HG02642 (cell line): ENCODE data around the gene AGXT.

Source experiments
- ATAC-seq: cut with Tn5 transposase; IDR thresholded peaks from one replicate; pipeline ENCODE4 v1.9.1; 2021; ENCODE audit warnings: mild to moderate bottlenecking; ENCODE audit not compliant: unreplicated experiment, poor library complexity

Gene AGXT

GRCh38 chr2:240896394-240896793 is 27.8 kb downstream of the AGXT start:
- no peak for ATAC-seq

- ATAC-seq = no peak
These were observed 28.5 kb downstream of the AGXT start for GRCh38 chr2:240896871-240897692.

- no peak for ATAC-seq
These were observed 29.6 kb downstream of the AGXT start for GRCh38 chr2:240898108-240898730.

GRCh38 chr2:240898731-240899467 is 30.3 kb downstream of the AGXT start:
- no peak for ATAC-seq

- ATAC-seq = no peak
These were observed 30.8 kb downstream of the AGXT start for GRCh38 chr2:240899468-240899865.

DNA sequence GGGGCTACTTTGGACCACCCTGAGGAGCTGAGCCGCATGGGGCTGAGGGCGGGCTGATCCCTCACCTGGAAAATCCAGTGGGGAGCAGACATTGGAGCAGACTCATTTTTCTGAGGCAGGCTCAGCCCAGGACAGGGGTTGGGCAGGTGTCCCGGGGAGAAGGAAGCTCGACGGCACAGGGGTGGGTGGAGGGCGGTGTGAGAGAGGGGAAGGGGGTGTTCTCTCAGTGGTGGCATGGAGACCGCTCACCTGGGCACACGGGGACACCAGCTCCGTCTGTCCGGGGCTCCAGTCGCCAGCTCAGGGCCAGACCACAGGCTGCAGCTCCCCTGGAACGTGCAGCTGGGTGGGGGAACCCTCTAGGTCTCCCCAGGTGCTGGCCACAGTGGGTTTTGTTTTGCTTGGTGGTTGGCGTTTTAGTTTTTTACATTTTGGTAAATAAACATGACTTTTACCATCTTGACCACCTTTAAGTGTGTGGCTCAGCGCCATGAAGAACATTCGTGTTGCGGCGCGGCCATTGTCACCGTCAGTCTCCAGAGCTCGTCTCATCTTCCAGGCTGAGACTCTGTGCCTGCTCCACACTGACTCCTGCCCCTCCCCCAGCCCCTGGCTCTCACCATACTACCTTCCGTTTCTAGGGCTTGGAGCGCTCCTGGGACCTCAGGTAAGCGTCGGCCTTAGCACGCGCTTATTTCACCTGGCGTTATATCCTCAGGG is 31.7 kb downstream of the AGXT start:
- ATAC-seq = no peak

- ATAC-seq = no peak
These were observed 33.5 kb downstream of the AGXT start for GRCh38 chr2:240901986-240902614.

GRCh38 chr2:240902615-240903041 is 34.0 kb downstream of the AGXT start:
- no peak for ATAC-seq

DNA sequence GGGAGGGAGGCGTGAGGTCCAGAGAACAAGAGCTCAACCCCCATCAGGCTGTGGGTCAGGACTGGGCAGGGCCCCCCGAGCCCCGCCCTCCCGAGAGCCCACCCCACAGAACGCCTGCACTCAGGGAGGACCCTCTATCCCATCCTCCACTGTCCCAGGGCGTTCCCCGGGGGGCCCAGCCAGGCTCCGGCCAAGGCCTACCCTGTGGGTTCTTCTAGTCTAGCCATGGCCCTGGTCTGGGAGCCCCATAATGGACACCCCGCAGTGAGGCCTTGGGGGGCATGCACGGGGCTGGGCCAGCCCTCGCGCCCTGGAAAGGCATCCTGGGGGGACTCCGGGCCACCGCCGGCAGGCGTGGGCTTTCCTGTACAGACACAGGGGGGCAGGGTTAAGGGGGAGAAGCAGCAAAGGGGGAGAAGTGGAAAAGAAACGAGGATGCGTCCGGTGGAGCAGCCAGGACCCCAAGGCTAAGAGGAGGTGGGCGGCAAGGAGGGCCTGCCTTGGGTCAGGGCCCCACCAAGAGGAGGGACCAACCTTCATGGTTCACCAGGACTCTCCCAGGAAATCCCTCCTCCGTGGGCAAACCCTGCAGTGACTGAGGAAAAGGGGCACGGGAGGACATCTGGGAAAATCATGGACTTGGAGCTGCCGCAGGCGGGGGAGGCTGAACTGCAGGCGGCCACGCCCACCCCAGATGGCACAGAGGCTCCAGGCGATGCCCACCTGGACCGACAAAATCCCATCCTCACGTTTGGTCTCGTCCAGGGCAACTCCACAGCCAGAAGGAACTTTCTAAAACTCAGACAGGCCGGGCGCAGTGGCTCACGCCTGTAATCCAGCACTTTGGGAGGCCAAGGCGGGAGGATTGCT is 34.8 kb downstream of the AGXT start:
- no peak for ATAC-seq

DNA sequence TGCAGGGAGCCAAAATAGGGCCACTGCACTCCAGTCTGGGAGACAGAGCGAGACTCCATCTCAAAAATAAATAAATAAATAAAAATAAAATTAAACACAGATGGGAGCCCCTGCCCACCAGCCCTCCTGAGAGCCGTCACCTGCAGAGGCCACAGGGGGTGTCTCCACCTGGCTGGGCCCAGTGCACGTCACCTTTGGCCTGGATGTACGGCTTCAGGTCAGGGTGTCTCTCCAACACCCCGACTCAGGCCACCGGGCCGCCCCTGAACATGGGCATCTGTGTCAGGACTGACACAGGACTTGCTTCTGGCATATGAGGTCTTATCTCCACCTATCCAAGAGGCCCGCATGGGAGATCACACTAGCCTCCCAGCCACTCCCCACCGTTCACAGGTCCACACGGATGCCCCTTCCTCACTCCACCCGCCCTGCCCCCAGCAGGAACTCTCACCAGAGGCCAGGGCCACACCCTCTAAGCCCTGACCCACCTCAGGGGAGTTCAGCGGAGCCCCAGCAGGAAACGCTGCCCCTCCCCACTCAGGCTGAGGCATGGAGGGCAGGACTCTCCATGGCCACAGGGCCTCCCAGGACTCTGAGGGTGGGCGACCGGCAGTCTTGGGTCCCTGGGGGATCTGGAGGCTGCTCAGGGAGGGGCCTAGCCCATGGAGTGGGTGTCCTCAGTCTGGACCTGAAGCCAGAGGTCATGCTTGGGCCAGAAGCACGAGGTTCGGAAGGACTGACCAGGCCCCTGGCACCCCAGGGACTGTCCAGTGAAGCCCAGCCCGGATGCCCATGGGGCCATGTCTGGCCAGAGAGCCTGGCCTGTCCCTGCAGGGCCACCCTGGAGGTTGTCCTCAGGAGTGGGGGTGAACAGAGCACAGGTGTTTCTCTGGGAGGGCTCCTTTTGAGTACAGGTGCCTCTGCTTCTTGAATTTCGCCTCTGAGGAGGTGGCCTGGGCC is 35.9 kb downstream of the AGXT start:
- ATAC-seq = no peak

DNA sequence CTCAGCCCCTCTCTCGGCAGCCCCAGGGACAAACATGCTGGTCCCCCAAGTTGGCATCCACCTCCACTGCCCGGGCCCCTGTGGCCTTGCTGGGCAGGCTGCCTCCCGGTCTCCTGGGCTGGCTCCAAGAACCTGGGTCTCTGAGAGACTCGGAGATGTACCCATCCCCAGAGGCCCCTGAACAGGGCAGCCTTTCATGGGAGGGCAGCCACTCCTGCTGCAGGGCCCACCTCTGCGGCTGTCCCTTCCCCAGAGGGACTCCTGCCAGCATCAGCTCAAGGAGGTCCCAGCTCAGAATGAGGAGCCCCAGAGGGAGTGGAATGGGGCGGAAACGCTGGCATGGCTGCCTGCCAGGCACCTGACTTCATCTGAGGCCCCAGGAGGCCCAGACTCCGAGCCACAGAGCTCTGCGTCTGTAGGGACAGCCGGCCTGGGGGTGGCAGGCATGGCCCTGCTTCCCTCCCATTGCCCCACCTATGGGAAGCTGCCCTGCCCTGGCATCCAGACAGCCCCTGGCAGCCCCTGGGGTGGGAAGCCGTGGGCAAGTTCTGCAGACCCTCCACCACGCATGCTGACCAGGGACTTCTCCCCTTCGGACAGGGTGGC is 36.7 kb downstream of the AGXT start:
- no peak for ATAC-seq

- no peak for ATAC-seq
These were observed 37.7 kb downstream of the AGXT start, which contains the start of gene CROCC2 for GRCh38 chr2:240906141-240906910. Gene CROCC2 (plus strand): TSS chr2:240906336. CDS start chr2:240906514, 178 bp downstream.

GRCh38 chr2:240906911-240907590 is 38.4 kb downstream of the AGXT start:
- ATAC-seq = no peak

DNA sequence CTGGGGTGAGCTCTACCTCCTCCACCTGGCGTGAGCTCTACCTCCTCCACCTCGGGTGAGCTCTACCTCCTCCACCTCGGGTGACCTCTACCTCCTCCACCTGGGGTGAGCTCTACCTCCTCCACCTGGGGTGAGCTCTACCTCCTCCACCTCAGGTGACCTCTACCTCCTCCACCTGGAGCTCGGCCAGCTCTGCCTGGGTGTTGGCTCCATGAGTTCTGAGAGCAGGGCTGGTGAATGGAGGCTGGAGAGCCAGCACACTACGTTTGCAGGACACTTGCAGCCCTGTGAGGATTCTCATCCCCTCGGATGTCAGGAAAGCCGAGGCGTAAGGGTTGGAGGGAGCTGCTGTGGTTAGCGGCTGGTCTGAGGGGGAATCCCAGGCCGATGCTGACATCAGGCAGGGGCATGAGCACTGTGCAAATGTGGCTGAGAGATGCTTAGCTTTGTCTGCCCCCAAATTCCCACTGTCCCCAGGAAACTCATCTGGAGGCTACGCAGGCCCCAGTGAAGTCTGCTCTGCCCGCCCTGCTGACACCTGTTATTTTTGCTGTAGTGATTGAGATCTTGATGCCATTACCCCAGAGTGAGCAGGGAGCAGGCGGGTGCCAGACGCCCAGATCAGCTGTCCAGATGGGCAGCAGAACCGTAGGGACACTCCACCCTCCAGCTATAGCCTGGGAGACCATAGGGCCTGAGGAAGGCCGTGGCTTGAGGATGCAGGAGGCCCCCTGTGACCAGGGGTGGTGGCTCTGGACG is 40.8 kb downstream of the AGXT start:
- no peak for ATAC-seq

DNA sequence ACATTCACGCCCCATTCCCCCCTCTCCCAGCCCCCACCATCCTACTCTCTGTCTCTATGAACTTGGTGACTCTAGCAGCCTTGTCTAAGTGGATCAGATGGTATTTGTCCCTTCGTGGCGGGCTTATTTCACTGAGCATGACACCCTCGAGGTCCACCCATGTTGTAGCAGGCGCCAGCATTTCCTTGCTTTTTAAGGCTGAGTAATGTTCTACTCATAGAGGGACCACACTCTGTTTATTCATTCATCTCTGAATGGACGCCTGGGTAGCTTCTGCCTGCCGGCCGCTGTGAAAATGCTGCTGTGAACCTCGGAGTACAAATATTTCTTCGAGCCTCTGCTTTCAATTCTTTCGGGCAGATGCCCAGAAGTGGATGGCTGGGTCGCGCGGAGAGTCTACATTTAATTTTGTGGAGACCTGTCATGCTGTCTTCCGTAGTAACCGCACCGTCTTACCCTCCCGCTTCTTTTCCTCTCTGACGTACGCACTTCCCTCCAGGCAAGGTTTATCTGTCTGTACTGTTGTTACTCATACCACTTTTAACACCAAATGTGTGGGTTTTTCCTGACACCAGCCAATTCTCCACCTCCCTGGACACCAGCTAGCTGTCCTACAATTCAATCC is 43.1 kb downstream of the AGXT start:
- ATAC-seq = no peak
